ENCODE measurements around the gene RBP5.

GRCh38 chr12:7154042-7154441 is 25.4 kb upstream of the RBP5 start:
- TF ChIP-seq E2F6 (IDR thresholded peaks at IDR 0.05; ENCODE audit: borderline replicate concordance, low read depth), result no peak
- TF ChIP-seq RCOR1 (IDR thresholded peaks at IDR 0.05; ENCODE audit: low read depth, low read length), result no peak
- TF ChIP-seq POLR2A (IDR thresholded peaks at IDR 0.05; ENCODE audit: low read length), result no peak
- no peak for TF ChIP-seq CTCF (IDR thresholded peaks at IDR 0.05)
- TF ChIP-seq ZSCAN20 (CRISPR knock-in tag; IDR thresholded peaks at IDR 0.05), result no peak
- TF ChIP-seq HOXB13 (CRISPR knock-in tag; IDR thresholded peaks at IDR 0.05; ENCODE audit: low read depth), result no peak
- TF ChIP-seq ZC3H11A (IDR thresholded peaks at IDR 0.05), result no peak
- TF ChIP-seq JUNB (IDR thresholded peaks at IDR 0.05), result no peak
- TF ChIP-seq HMGXB4 (CRISPR knock-in tag; IDR thresholded peaks at IDR 0.05; ENCODE audit: borderline replicate concordance), result no peak
- no peak for TF ChIP-seq EHMT2 (IDR thresholded peaks at IDR 0.05; ENCODE audit: low read depth)
- TF ChIP-seq TP53 (CRISPR knock-in tag; IDR thresholded peaks at IDR 0.05), result no peak
- no peak for TF ChIP-seq MAX (IDR thresholded peaks at IDR 0.05)
- TF ChIP-seq CBX2 (IDR thresholded peaks at IDR 0.05; ENCODE audit: borderline replicate concordance, low read depth), result no peak
- TF ChIP-seq CEBPB (IDR thresholded peaks at IDR 0.05), result no peak

All from A549 (cell line).